Astrocyte (in vitro differentiated cells and primary cell): ENCODE results near the gene PSME1. TPM values are rescaled to one million over a fixed set of nuclear protein-coding genes. Genes with fewer than 3 reads are reported as not detected.
A peak's percentile ranks its signal among the peaks of the same experiment; 100 is the strongest.

Experiments
- DNase-seq: peaks from one replicate; pipeline ENCODE4 v3.0.0-alpha.2; 2010; ENCODE audit warnings: low read depth
- FAIRE-seq: peaks from 2 replicates; lab custom pipeline; 2011; peaks lifted over from hg19 to GRCh38; lab: Jason Lieb, UNC
- H2AFZ ChIP-seq: 2 replicates; pipeline ENCODE4 v1.6.0; 2012; ENCODE audit warnings: low read depth, low read length, inconsistent platforms
- H3K27ac ChIP-seq: 2 replicates; pipeline ENCODE4 v1.5.1; 2011; ENCODE audit warnings: low read depth, low read length, inconsistent platforms
- H3K27me3 ChIP-seq: 2 replicates; pipeline ENCODE4 v1.6.0; 2011; ENCODE audit warnings: low read length, inconsistent platforms; ENCODE audit not compliant: insufficient read depth
- H3K36me3 ChIP-seq: 2 replicates; pipeline ENCODE4 v1.5.1; 2011; ENCODE audit warnings: low read length, inconsistent platforms; ENCODE audit not compliant: insufficient read depth
- H3K4me1 ChIP-seq: 2 replicates; pipeline ENCODE4 v1.5.1; 2011; ENCODE audit warnings: low read length, inconsistent platforms; ENCODE audit not compliant: insufficient read depth
- H3K4me2 ChIP-seq: 2 replicates; pipeline ENCODE4 v1.6.0; 2012; ENCODE audit warnings: low read length, inconsistent platforms
- H3K4me3 ChIP-seq: 2 replicates; pipeline ENCODE4 v1.5.1; 2011; ENCODE audit warnings: low read depth, mild to moderate bottlenecking, low read length, inconsistent platforms; ENCODE audit not compliant: insufficient read depth
- H3K79me2 ChIP-seq: 2 replicates; pipeline ENCODE4 v1.6.0; 2012; ENCODE audit warnings: mild to moderate bottlenecking, low read length, inconsistent platforms; ENCODE audit not compliant: insufficient read depth
- H3K9ac ChIP-seq: 2 replicates; pipeline ENCODE4 v1.6.0; 2012; ENCODE audit warnings: mild to moderate bottlenecking, low read length, inconsistent platforms
- H3K9me3 ChIP-seq: 2 replicates; pipeline ENCODE4 v1.5.1; 2012; ENCODE audit warnings: low read depth, mild to moderate bottlenecking, low read length, inconsistent platforms; ENCODE audit not compliant: insufficient read depth
- H4K20me1 ChIP-seq: 2 replicates; pipeline ENCODE4 v1.6.0; 2012; ENCODE audit warnings: low read length, inconsistent platforms; ENCODE audit not compliant: insufficient read depth
- H3K27ac Mint-ChIP-seq: one replicate; pipeline ENCODE4 v1.8.0; 2021; ENCODE audit warnings: mild to moderate bottlenecking, mixed read lengths; ENCODE audit not compliant: unreplicated experiment
- H3K27me3 Mint-ChIP-seq: one replicate; pipeline ENCODE4 v1.8.0; 2021; ENCODE audit warnings: low read depth, mixed read lengths; ENCODE audit not compliant: unreplicated experiment
- H3K36me3 Mint-ChIP-seq: one replicate; pipeline ENCODE4 v1.8.0; 2021; ENCODE audit warnings: low read depth, mixed read lengths; ENCODE audit not compliant: unreplicated experiment
- H3K4me1 Mint-ChIP-seq: one replicate; pipeline ENCODE4 v1.8.0; 2021; ENCODE audit warnings: low read depth, mixed read lengths; ENCODE audit not compliant: unreplicated experiment
- H3K4me3 Mint-ChIP-seq: one replicate; pipeline ENCODE4 v1.8.0; 2021; ENCODE audit warnings: mild to moderate bottlenecking, moderate library complexity, mixed read lengths; ENCODE audit not compliant: unreplicated experiment
- H3K9me3 Mint-ChIP-seq: one replicate; pipeline ENCODE4 v1.8.0; 2021; ENCODE audit warnings: mild to moderate bottlenecking, mixed read lengths; ENCODE audit not compliant: unreplicated experiment
- CTCF ChIP-seq: IDR thresholded peaks from 2 replicates; pipeline ENCODE4 v1.5.1; 2011; ENCODE audit warnings: low read depth, mild to moderate bottlenecking, inconsistent platforms, low read length, moderate library complexity; ENCODE audit not compliant: insufficient read depth
- EZH2 ChIP-seq: IDR thresholded peaks from 2 replicates; pipeline ENCODE4 v1.6.1; 2012; ENCODE audit warnings: mild to moderate bottlenecking, low read length, inconsistent platforms; ENCODE audit not compliant: insufficient read depth
- total RNA-seq: library from RNA; stranded (reverse); gene quantifications from 2 replicates; pipeline ENCODE4 v1.2.1, GENCODE V29; 2021

The PSME1 gene
- total RNA-seq, 1 donor from 2014 or later: 122 TPM

- no peak for FAIRE-seq
- DNase-seq: peak; percentile 88
Measured at GRCh38 chr14:24113801-24114531, 22.0 kb upstream of the PSME1 start.

GRCh38 chr14:24114532-24115421 lies 21.2 kb upstream of the PSME1 start, which contains the start of the genes DCAF11 and NRL:
TSS of gene DCAF11 (plus strand) at chr14:24114777. CDS start at chr14:24115595, 818 bp downstream.
TSS of gene NRL (minus strand) at chr14:24114949. CDS start at chr14:24082848, 32,101 bp downstream.
- peak; percentile 99 for DNase-seq
- Histone ChIP-seq H2AFZ (peak within 1 kb of the TSS; percentile 97), H3K27ac (peak within 1 kb of the TSS; percentile 99), H4K20me1 (no peaks in the 10 kb centered on the region), H3K4me1 (peaks cover 13% of the 10 kb centered on the region), H3K27me3 (no peaks in the 10 kb centered on the region), H3K4me3 (peak within 1 kb of the TSS; percentile 88), H3K79me2 (peaks cover 7% of the 10 kb centered on the region), H3K4me2 (peak within 1 kb of the TSS; percentile 97), H3K9ac (peak within 1 kb of the TSS; percentile 93), H3K9me3 (no peaks in the 10 kb centered on the region), H3K36me3 (peaks cover 17% of the 10 kb centered on the region)
- peaks cover 8% of the 10 kb centered on the region for H3K4me1 Mint-ChIP-seq
- H3K27me3 Mint-ChIP-seq: no peaks in the 10 kb centered on the region
- H3K4me3 Mint-ChIP-seq: peak within 1 kb of the TSS; percentile 94
- H3K9me3 Mint-ChIP-seq: no peaks in the 10 kb centered on the region
- peaks cover 20% of the 10 kb centered on the region for H3K36me3 Mint-ChIP-seq
- TF ChIP-seq CTCF: no peak
- TF ChIP-seq EZH2: no peak
- FAIRE-seq: peak; percentile 37
- H3K27ac Mint-ChIP-seq: peak within 1 kb of the TSS; percentile 98

More at GRCh38 chr14:24113801-24114531, 22.0 kb upstream of the PSME1 start:
- Histone ChIP-seq H3K27me3 (no peaks in the 10 kb centered on the region), H3K4me3 (peak overlapping the region; percentile 88), H3K36me3 (peaks cover 11% of the 10 kb centered on the region), H3K4me1 (peaks cover 13% of the 10 kb centered on the region), H3K27ac (peak overlapping the region; percentile 99), H2AFZ (peak overlapping the region; percentile 97), H3K9me3 (no peaks in the 10 kb centered on the region), H4K20me1 (no peaks in the 10 kb centered on the region), H3K4me2 (peak overlapping the region; percentile 97), H3K79me2 (peaks cover 7% of the 10 kb centered on the region), H3K9ac (peak overlapping the region; percentile 93)
- TF ChIP-seq CTCF (no peak), EZH2 (no peak)
- Mint-ChIP-seq H3K9me3 (no peaks in the 10 kb centered on the region), H3K36me3 (peaks cover 15% of the 10 kb centered on the region), H3K4me3 (peak overlapping the region; percentile 94), H3K27ac (peak overlapping the region; percentile 98), H3K4me1 (peaks cover 9% of the 10 kb centered on the region), H3K27me3 (no peaks in the 10 kb centered on the region)
